ENCODE results near the gene PLRG1.

The PLRG1 gene

DNA sequence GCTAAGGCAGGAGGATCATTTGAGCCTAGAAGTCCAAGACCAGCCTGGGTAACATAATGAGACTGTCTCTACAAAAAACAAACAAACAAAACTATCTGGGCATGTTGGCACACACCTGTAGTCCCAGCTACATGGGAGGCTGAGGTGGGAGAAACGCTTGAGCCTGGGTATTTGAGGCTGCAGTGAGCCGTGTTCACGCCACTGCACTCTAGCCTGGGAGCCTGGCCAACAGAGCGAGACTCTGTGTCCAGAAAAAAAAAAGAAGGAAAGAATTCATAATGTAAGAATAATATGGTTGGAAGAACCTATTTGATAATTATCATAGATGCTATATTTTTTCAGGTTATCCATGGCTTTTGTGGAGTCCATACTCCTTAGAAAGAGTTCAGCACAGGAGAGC, 32.6 kb downstream of the PLRG1 start:
- FAIRE-seq, result no peak

DNA sequence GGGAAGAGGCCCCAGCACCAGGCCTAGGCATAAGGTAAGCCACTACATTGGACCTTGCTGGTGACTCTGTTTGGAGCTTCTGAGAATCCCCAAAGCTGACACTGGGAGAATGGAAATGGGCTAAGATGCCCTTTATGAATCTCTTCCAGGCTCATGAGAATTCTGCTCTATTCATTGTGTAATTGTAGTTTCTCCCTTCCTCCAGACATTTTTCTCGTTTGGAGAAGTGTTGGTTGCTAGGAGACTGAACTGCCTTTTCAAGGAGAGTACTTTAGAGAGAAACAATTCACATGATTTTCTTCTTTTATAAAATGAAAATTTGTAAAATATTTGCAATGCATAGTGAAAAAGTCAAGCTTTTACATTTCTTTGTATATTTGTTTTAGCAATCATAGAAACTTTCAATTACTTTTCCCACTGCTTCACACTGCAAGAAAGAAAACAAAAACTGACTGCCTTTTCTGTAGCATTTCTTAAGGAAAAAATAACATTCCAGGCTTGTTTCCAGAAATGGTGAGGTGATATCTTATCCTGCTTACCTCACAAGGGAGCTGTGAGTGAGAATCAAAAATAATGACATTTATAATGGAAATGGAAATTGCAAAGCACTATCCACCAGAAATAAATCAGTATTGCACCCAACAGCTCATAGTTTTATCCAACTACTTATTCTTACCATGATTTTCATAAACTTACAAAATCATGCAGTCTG, 33.7 kb downstream of the PLRG1 start:
- no peak for FAIRE-seq

DNA sequence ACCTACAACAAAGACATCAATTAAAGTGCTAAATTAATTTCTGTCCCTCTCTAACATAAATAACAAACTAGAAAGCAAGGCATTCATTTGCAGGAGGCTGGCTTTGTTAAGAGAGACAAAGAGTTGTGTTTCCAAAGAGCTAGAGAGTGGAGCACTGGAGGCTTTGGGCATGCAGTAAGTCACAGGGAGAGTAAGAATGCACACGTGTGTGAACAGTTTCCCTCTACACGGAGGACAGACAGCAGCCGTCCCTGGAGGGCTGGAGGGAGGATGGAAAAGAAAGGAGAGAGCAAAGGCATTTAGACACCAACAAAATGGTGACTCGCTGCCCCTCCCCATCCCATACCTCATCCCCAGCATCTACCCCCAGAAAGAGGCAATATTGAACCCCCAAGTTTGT, 38.2 kb downstream of the PLRG1 start:
- no peak for FAIRE-seq

DNA sequence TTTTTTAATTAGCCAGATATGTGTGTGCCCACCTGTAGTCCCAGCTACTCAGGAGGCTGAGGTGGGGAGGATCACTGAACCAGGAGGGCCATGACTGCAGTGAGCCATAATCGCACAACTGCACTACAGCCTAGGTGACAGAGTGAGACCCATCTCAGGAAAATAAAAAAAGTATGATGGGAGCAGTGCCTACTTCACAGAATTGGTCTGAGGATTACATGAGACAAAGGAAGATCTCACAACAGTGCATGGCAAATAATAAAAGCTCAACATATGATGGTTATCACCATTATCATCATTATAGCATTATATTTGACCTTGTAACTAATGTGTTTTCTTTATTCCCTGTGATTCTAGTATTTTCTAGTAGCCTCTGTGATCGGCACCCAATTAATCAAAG, 38.7 kb downstream of the PLRG1 start:
- no peak for FAIRE-seq

DNA sequence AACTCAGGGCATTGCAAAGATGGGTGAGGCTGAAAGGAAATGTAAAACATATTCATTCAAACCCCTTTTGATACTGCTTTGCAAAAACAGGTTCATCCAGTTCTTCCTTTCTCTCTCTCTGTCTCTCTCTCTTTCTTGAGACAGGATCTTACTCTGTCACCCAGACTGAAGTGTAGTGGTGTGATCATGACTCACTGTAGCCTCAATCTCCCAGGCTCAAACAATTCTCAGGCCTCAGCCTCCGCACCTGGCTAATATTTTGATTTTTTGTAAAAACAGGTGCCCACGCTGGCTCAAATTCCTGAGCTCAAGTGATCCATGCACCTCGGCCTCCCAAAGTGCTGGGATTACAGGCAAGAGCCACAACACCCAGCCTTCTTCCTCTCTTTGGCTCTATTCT, 43.0 kb downstream of the PLRG1 start:
- no peak for FAIRE-seq

DNA sequence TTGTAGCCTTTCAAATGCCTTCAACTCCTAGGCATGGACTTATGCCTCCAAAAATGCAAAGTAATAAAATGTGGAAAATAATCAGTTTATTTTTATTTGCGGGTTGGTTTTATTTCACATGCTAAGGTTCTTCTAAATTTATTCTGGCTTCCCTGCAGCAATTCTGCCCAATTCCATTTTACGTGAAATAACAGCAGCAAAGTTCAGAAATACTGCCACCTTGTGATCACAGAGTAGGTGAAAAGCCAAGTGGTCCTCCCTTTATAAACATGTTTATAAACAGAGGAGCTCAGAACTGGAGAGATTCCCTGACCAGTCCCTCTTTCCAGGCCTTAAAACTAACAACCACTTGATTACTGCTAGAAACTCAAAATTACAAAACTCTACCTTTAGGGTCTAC, 43.9 kb downstream of the PLRG1 start:
- FAIRE-seq, result no peak

DNA sequence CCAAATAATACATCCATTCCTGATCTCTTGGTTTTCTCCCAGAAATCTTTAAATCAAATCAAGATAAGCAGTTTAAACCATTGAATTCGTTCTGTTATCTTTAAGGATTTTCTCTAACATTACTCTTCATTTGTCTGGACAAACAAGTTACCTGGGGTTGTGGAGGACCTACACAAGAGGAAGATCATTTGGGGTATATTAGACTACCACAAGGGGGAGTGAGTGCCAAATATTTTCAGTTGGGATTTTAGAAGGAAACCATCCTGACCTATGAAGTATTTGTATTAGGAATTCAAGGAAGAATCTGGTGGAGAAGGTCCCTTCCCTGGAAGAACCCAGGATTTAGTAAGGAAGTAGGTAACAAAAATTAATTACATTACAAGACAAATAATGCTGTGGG, 46.6 kb downstream of the PLRG1 start:
- peak; percentile 64 for FAIRE-seq

DNA sequence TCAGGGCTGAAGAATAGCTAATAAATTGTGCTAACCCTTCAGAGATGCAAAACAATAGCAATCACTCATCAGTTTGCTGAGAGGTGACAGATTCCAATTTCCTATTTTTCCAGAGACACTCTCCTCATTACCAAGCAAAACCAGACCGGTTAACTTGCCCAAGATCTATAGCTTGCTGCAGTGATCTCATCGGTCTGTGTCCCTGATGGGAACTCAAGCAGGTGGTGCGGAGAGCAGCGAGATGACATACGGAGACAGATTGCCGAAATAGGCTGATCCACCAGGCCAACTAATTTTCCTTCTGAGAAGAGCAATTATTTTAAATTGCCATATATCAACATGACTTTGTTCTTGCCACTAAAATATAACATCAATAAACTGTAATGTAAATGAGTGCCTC, 48.1 kb downstream of the PLRG1 start:
- no peak for FAIRE-seq

DNA sequence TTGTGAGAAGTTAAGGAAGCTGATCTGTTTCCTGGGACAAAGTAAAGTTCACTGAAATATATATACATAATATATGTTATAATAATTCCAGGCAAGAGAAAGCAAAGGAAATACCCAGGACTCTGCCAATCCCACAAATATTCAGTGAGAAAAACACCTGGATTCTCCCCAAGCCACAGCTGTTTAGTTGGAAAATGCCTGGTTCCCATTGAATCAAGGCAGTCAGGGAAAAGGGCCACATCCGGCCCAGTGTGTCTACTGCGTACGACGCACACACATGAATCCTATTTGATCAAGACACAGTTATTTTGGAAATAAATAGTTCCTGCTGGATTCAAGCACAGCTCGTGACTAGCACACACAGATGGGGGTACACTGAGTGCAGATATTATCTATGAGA, 52.3 kb downstream of the PLRG1 start:
- no peak for FAIRE-seq

DNA sequence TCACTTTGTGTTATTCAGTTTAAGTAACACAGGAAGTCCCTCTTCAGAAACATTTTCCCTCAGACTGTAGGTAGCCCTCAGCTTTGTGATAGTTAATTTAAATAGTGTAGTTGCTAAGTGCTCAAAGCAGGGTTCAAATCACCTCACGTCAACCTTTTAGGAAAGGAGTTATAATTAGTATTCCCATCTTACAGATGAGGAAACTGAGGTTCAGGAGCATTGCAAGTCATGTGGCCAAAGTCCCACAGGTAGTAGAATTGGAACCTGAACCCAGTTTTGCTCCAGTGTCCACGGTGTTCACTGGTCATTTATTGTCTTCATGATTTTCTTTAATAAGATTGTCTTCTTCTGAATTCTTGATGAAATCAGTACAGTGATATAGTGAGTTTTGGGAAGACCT, 54.3 kb downstream of the PLRG1 start:
- no peak for FAIRE-seq

DNA sequence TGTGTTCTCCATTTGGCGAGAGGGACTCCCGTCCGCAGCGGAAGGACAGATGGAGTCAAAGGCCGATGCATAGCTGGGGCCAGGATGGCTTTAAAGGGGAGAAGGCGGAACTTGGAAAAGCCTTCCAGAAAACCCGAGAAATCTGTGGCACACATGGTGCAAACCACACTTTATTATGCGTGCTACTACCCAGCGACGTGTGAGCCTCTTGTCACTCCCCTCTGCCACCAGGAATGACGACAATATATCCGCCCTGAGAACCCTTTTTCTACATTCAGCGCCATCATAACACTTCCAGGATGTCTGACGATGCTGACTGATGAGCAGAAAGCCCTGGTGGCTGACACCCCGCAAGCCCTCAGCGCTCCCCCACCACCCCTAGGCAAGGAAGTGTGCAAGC, 57.9 kb downstream of the PLRG1 start:
- FAIRE-seq, result no peak

DNA sequence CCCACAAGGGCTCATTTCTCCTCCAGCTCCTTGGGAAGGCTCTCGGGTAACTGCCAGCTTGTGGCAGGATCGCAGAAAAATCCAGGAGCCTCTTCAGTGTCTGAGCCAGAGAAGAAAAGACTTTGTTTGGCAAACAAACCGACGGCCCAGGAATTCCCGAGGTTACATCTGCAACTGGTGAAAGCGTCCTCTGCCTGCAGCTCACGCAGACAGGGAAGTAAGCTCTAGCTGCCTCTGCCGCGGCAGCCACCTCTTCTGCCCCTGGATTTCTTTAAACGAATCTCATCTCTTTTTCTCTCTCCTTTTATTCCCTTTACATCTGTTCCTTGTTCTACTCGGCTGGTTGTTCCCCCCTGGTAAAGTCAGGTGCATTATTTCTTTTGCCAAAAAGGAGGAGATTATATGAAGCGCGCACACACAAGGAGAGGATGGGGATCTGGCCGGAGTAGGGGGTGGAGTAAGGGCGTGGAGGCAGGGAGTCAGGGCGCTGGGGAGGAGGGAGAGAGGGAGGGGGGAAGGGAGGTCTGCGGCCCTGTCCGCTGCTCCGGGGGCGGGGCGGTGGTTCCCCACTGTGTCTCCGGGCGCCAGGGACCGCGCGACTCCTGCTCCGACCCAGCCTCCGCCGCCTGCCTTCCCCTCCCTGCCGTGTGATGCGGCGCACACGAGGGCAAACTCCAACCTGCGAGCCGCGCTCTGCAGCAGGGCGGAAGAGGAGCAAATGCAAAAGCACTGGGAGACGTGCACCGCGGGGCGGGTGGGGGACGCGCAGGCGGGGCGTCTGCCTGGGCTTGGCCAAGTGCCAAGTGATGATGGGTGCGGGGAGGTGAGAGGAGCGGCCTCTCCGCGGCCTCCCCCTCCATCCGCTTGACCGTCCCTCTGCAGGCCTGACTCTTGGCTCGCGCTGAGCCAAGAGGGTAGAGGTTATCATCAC, 58.6 kb downstream of the PLRG1 start, which contains the start of gene DCHS2:
Gene DCHS2, minus strand, starts transcription at position 459 of the 931 bp plus-strand sequence. Its CDS starts 444 bp downstream, at position 15.
- no peak for FAIRE-seq

DNA sequence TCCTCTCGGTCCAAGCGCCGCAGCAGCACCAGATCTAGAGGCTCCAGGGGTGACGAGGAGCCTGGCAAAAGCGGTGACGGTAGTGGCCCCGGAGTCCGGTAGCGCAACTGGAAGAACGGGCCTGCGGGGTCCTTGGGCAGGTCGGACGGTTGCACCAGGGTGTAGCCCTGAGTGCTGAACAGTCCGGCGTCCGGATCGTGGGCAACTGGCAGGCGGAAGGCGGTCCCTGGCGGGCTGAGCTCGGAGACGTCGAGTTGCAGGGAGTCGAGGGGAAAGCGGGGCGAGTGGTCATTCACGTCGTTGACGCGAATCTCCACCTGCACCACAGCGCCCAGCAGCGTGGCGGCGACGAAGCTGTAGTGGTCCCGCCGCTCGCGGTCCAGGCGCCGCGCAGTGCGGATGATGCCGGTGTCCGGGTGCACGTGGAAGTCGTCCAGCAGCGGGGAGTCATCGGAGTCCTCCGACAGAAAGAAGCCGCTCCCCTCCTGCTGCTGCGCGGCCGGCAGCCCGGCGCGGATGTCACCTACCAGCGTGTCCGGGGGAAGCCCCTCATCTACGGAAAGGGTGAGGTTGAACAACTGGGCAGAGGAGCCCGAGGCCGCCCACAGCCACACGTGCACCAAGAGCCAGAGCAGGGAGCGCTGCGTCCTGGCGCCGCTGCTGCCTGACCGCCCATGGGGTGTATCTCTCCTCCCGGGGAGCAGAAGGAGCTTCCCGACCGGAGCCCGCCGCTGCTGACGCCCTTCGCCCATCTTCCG, 59.4 kb downstream of the PLRG1 start:
- no peak for FAIRE-seq

DNA sequence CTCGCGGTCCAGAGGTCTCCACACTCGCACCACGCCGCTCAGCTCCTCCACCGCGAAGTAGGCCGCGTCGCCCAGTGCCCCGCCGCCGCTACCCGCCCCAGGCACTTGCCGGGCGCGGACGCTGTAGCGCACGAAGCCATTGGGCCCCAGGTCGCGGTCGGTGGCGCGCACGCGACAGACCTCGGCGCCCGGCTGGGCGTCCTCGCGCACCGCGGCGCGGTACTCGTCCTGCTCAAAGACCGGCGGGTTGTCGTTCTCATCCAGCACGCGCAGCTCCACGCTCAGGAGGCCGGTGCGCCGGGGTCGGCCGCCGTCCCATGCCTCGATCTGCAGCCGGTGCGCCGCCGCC, 60.0 kb downstream of the PLRG1 start:
- FAIRE-seq, result no peak

DNA sequence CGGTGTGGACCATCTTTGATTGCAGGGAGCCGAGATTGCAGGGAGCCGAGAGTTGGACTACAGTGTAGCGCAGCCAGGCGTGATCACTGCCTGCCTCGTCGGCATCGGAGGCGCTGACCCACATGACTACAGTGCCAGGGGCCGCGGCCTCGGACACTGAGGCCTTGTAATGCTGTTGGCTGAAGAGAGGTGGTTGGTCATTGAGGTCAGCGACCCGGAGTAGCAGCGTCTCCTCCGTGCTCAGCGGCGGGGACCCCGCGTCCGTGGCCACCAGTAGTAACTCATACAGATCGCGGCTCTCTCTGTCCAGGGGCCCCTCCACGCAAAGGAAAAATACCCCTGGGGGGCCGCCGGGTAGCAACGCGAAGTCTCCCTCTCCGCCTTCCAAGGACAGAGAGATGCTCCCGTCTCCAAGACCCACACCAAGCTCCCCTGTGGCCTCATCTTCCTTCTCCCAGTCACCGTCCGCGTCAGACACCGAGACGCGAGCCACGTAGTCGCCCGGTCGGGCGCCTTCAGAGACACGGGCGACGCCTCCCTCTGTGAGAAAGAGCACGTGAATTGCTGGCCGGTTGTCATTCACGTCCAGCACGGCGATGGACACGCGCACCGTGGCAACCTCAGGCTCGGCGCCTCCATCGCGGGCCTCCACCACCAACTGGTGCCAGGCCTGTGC, 60.5 kb downstream of the PLRG1 start:
- no peak for FAIRE-seq

DNA sequence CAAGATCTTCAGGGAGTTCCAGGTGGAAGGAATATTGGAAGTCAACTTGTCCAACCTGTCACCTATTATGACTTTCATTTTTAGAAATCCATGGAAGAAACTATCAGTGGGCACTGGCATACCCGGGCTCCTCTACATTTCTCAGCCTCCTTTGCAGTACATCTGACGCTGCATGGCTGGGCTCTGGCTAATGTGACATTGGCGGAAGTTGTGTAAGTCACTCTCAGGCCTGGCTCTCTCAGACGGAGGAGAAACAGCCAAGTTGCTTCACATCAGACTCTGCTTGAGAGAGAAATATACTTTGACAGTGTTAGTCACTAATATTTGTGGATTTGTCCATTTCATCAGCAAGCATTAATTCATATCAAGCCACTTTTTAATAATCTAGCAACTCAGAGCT, 63.1 kb downstream of the PLRG1 start:
- no peak for FAIRE-seq

DNA sequence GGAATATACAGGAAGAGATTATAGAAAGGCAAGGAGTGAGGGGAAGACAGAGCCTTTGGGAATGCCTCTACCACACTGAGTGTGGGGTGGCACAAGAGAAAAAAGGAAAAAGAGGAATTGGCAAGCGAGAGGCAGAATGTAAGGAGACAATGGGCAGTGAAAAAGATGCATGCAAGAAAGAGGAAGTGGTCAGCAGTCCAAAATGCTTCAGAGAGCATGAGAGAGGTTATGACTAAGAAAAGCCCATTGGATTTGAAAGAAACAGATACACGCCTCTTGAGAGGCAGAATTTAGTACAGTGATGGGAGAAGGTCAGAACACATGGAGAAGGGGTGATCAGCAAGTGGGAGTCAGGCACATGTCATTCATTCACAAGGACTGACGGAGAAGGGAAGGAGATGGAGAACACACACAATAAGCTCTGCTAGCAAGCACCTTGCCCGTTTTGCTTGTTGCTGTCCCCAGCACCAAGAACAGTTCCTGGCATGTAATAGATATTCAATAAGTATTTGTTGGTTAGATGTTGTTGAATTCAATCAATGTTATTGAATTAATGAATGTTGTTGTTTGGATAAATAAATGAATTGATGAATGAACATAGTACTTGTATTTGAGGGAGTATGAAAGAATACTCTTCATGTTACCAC, 65.0 kb downstream of the PLRG1 start:
- FAIRE-seq, result no peak
